HCT116 (cell line): Measurements from ENCODE around the gene RAPGEF2. TPM values are rescaled to one million over a fixed set of nuclear protein-coding genes. Genes with fewer than 3 reads are reported as not detected.

ENCODE experiments used
- ATAC-seq: fragments of 200-7000 bp; cut with Tn5 transposase; 2 replicates; pipeline ENCODE4 v1.9.1; 2020; ENCODE audit warnings: mild to moderate bottlenecking, moderate library complexity
- BruUV-seq: library from RNA; stranded (reverse); fragments of 400-500 nt; replicated peaks from 2 replicates; lab custom pipeline; 2021; lab: Mats Ljungman, UMichigan
- CTCF ChIA-PET: fragments of 300-600 bp; sonication (Branson Sonifier 250); formaldehyde crosslinking; loops from one replicate; lab custom pipeline; 2021; ENCODE audit warnings: antibody characterized with exemption; lab: Charles Lee
- POLR2A ChIA-PET: fragments of 300-600, 350-600 bp; sonication (Branson Sonifier 250); formaldehyde crosslinking; loops from one replicate; lab custom pipeline; 2021; ENCODE audit warnings: antibody characterized with exemption; lab: Charles Lee
- RAD21 ChIA-PET, 2 experiments: fragments of 300-600 bp; sonication (Branson Sonifier 250); formaldehyde crosslinking; loops; one replicate each; lab custom pipeline; 2023; ENCODE audit warnings: low total read pairs in 2 of 2; ENCODE audit not compliant: uncharacterized antibody in 2 of 2, unreplicated experiment in 2 of 2, low non-redundant PET in 1 of 2; lab: Charles Lee
- DNase-seq: peaks from one replicate; pipeline ENCODE4 v3.0.0-alpha.2; 2010; ENCODE audit warnings: low read depth, low spot score
- H2AFZ ChIP-seq: fragments of 200-600 bp; shearing (Covaris generic), sonication (generic); 2 replicates; pipeline ENCODE4 v1.6.1; 2017; ENCODE audit warnings: low read depth, mixed run types, mixed read lengths, antibody characterized with exemption, low read length; ENCODE audit not compliant: poor library complexity, severe bottlenecking
- H3K27ac ChIP-seq: 2 replicates; pipeline ENCODE4 v1.5.1; 2012; ENCODE audit warnings: low read depth, low read length
- H3K27me3 ChIP-seq: fragments of 200-600 bp; sonication (generic); 2 replicates; pipeline ENCODE4 v1.6.1; 2016; ENCODE audit warnings: mixed run types, low read length, mixed read lengths; ENCODE audit not compliant: insufficient read depth
- H3K36me3 ChIP-seq, 2 experiments: fragments of 200-500 bp in 1 of 2; fragments of 200-600 bp in 1 of 2; sonication (Bioruptor generic) in 1 of 2; sonication (generic) in 1 of 2; 2 replicates each; pipeline versions ENCODE4 v1.5.1 to v1.6.1; 2014 to 2016; ENCODE audit warnings: low read length in 2 of 2, inconsistent platforms in 1 of 2, mixed read lengths in 1 of 2, mixed run types in 1 of 2; ENCODE audit not compliant: insufficient read depth in 2 of 2, control insufficient read depth in 1 of 2
- H3K4me1 ChIP-seq, 2 experiments: fragments of 200-600 bp in 1 of 2; sonication (generic) in 1 of 2; 2 replicates each; pipeline versions ENCODE4 v1.5.1 to v1.6.1; 2012 to 2017; ENCODE audit warnings: low read length in 2 of 2, inconsistent platforms in 1 of 2, mild to moderate bottlenecking in 1 of 2, mixed read lengths in 1 of 2, mixed run types in 1 of 2, moderate library complexity in 1 of 2; ENCODE audit not compliant: insufficient read depth in 2 of 2, control insufficient read depth in 1 of 2
- H3K4me2 ChIP-seq: fragments of 200-600 bp; sonication (generic); 2 replicates; pipeline ENCODE4 v1.6.1; 2017; ENCODE audit warnings: mixed run types, low read length, mixed read lengths
- H3K4me3 ChIP-seq, 2 experiments: fragments of 200-600 bp in 1 of 2; sonication (generic) in 1 of 2; replicated peaks in 1 of 2; 2 replicates each; pipeline ENCODE4 v1.5.1; 2011 to 2016; ENCODE audit warnings: low read length in 2 of 2, control low read depth in 1 of 2, low read depth in 1 of 2, mild to moderate bottlenecking in 1 of 2, mixed read lengths in 1 of 2, mixed run types in 1 of 2
- H3K79me2 ChIP-seq: fragments of 200-600 bp; sonication (generic); 2 replicates; pipeline ENCODE4 v1.6.1; 2017; ENCODE audit warnings: mild to moderate bottlenecking, mixed run types, low read length, moderate library complexity, mixed read lengths; ENCODE audit not compliant: insufficient read depth
- H3K9ac ChIP-seq: fragments of 200-600 bp; sonication (generic); 2 replicates; pipeline ENCODE4 v1.6.1; 2016; ENCODE audit warnings: low read length, mixed read lengths
- H3K9me2 ChIP-seq: fragments of 200-600 bp; sonication (generic), shearing (Covaris generic); 2 replicates; pipeline ENCODE4 v1.6.1; 2017; ENCODE audit warnings: mixed run types, mild to moderate bottlenecking, moderate library complexity; ENCODE audit not compliant: insufficient read depth
- H3K9me3 ChIP-seq, 2 experiments: fragments of 200-500 bp in 1 of 2; fragments of 200-600 bp in 1 of 2; sonication (Bioruptor generic) in 1 of 2; sonication (generic) in 1 of 2; 2 replicates each; pipeline ENCODE4 v1.6.1; 2014 to 2017; ENCODE audit warnings: low read length in 2 of 2, mixed read lengths in 2 of 2, inconsistent platforms in 1 of 2, low read depth in 1 of 2, mild to moderate bottlenecking in 1 of 2, mixed run types in 1 of 2, moderate library complexity in 1 of 2; ENCODE audit not compliant: control insufficient read depth in 1 of 2, insufficient read depth in 1 of 2
- H4K20me1 ChIP-seq: fragments of 200-600 bp; sonication (generic), shearing (Covaris generic); 2 replicates; pipeline ENCODE4 v1.6.1; 2017; ENCODE audit warnings: mixed run types, mild to moderate bottlenecking, moderate library complexity; ENCODE audit not compliant: insufficient read depth
- ATF3 ChIP-seq: IDR thresholded peaks from 2 replicates; pipeline ENCODE4 v1.6.1; 2012
- CBX3 ChIP-seq: IDR thresholded peaks from 2 replicates; pipeline ENCODE4 v1.6.1; 2012; ENCODE audit warnings: low read depth
- CEBPB ChIP-seq: IDR thresholded peaks from 2 replicates; pipeline ENCODE4 v1.6.1; 2012; ENCODE audit warnings: low read depth
- CTCF ChIP-seq, 3 experiments: fragments of 200-600 bp in 1 of 3; sonication (generic) in 1 of 3; IDR thresholded peaks in 2 of 3; conservative IDR thresholded peaks in 1 of 3; 2 replicates each; pipeline ENCODE4 v1.5.1; 2012 to 2017; ENCODE audit warnings: low read depth in 2 of 3, low read length in 2 of 3, antibody characterized with exemption in 1 of 3, borderline replicate concordance in 1 of 3, control low read depth in 1 of 3, mild to moderate bottlenecking in 1 of 3, mixed read lengths in 1 of 3, mixed run types in 1 of 3, moderate library complexity in 1 of 3; ENCODE audit not compliant: insufficient read depth in 1 of 3
- EGR1 ChIP-seq: IDR thresholded peaks from 2 replicates; pipeline ENCODE4 v1.6.1; 2012; ENCODE audit warnings: low read depth
- ELF1 ChIP-seq: IDR thresholded peaks from 2 replicates; pipeline ENCODE4 v1.6.1; 2012; ENCODE audit warnings: low read depth, borderline replicate concordance
- FOSL1 ChIP-seq: IDR thresholded peaks from 2 replicates; pipeline ENCODE4 v1.6.1; 2012; ENCODE audit warnings: low read depth
- REST ChIP-seq: IDR thresholded peaks from 2 replicates; pipeline ENCODE4 v1.6.1; 2012; ENCODE audit warnings: low read depth
- SIN3A ChIP-seq: IDR thresholded peaks from 2 replicates; pipeline ENCODE4 v1.6.1; 2012; ENCODE audit warnings: low read depth
- SRF ChIP-seq: IDR thresholded peaks from 2 replicates; pipeline ENCODE4 v1.6.1; 2012; ENCODE audit warnings: low read depth
- TCF7L2 ChIP-seq: IDR thresholded peaks from 2 replicates; pipeline ENCODE4 v1.7.0; 2011; ENCODE audit warnings: borderline replicate concordance, inconsistent platforms; ENCODE audit not compliant: insufficient read depth, insufficient read length; ENCODE audit errors: extremely low read depth
- ZBTB33 ChIP-seq: IDR thresholded peaks from 2 replicates; pipeline ENCODE4 v1.6.1; 2011; ENCODE audit warnings: mild to moderate bottlenecking, low read length, moderate library complexity; ENCODE audit not compliant: insufficient replicate concordance; ENCODE audit errors: extremely low read depth
- ZNF274 ChIP-seq: fragments of 200-500 bp; sonication (Bioruptor generic); IDR thresholded peaks from 2 replicates; pipeline ENCODE4 v1.6.1; 2014; ENCODE audit warnings: mild to moderate bottlenecking, low read depth, low read length, inconsistent platforms
- intact Hi-C: fragments of 100-400 bp; cut with micrococcal nuclease; formaldehyde crosslinking; loops from 2 replicates; pipeline ENCODE4 v1.10.0; 2022
- total RNA-seq: library from RNA; stranded (reverse); gene quantifications from one replicate; pipeline ENCODE4 v1.2.1, GENCODE V29; 2021; ENCODE audit not compliant: unreplicated experiment

The RAPGEF2 gene
- total RNA-seq, 1 experiment from 2014 or later = 21.2 TPM

- TF ChIP-seq SRF = no peak
- TF ChIP-seq ATF3 = no peak
- TF ChIP-seq CTCF (IDR thresholded peaks at IDR 0.05 in 2 of 3, conservative IDR thresholded peaks at IDR 0.05 in 1 of 3; ENCODE audit: borderline replicate concordance in 1 of 3, insufficient read depth in 1 of 3, low read depth in 2 of 3, low read length in 2 of 3) = no peak
- TF ChIP-seq FOSL1 = no peak
- no peak for TF ChIP-seq ZBTB33
- TF ChIP-seq CEBPB = no peak
- TF ChIP-seq EGR1 = no peak
Measured at GRCh38 chr4:159401226-159401712, 298.4 kb downstream of the RAPGEF2 start (continued).

- ChIA-PET CTCF (no interaction called here), RAD21 (no interaction called here), POLR2A (no interaction called here)
- no peaks in the 10 kb centered on the region for H3K9me3 ChIP-seq
- H4K20me1 ChIP-seq = no peaks in the 10 kb centered on the region
- no peaks in the 10 kb centered on the region for H3K9me2 ChIP-seq
- no peaks in the 10 kb centered on the region for H3K36me3 ChIP-seq
- ATAC-seq (peak; percentile 70), DNase-seq (no peak)
- no TSS peak for BruUV-seq
- H3K4me2 ChIP-seq = peak overlapping the region; percentile 63
- peak overlapping the region in 1 of 2 experiments; percentile 8; a peak in 1 of 4 replicates for H3K4me3 ChIP-seq
- H3K4me1 ChIP-seq = peaks cover 0 to 20% of the 10 kb centered on the region in 2 experiments; a peak in 2 of 4 replicates
- no peak overlapping the region for H3K27ac ChIP-seq
- no peaks in the 10 kb centered on the region for H3K27me3 ChIP-seq
- no peaks in the 10 kb centered on the region for H3K79me2 ChIP-seq
- intact Hi-C loops = no loop called here
- peak overlapping the region; percentile 91 for H2AFZ ChIP-seq
- H3K9ac ChIP-seq = 0 out of 2 replicates have a peak overlapping the region, but pooled peaks have one; percentile 12
- TF ChIP-seq SIN3A (no peak), TCF7L2 (no peak), CTCF (IDR thresholded peaks at IDR 0.05 in 2 of 3, conservative IDR thresholded peaks at IDR 0.05 in 1 of 3; ENCODE audit: borderline replicate concordance in 1 of 3, insufficient read depth in 1 of 3, low read depth in 2 of 3, low read length in 2 of 3) (no peak), CBX3 (no peak), ELF1 (no peak), ZNF274 (no peak), REST (no peak)
Measured at GRCh38 chr4:159401791-159402380, 299.0 kb downstream of the RAPGEF2 start.
